Esophagus squamous epithelium (tissue), 4 donors: ENCODE measurements around the gene MTM1.

Source experiments
- POLR2A ChIP-seq, 4 donors: fragments of 450-650 bp; IDR thresholded peaks; one replicate each; pipeline ENCODE4 v1.6.1; 2017; ENCODE audit warnings: antibody characterized with exemption in 4 of 4, mild to moderate bottlenecking in 4 of 4, moderate library complexity in 3 of 4
- TF ChIP-seq, protein P1 (sequence below), 6 experiments: fragments of 450-650 bp in 4 of 6; fragments of 200-600 bp in 2 of 6; sonication (generic) in 2 of 6; IDR thresholded peaks; one replicate each; pipeline ENCODE4 v1.5.1; 2016 to 2019; ENCODE audit warnings: antibody characterized with exemption in 6 of 6, mild to moderate bottlenecking in 4 of 6, moderate library complexity in 4 of 6

DNA sequence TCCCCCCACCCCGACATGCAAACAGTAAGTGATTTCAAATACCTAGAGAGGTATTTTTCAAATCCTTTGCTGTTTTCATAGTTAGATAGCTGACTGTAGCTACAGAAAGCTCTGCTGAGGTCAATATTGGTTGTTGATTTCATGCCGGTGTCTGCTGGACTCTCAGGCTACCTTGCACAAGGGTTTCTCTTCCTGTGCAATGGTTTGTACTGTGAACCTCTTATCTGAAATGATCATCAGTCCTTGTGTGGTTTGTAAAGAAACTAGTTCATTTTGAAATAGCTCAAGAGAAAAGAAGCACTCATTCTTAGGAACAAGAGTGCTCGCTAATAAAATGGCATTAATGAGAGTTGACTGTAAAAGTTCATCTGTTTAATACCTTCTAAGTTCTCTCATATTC is 2.1 kb downstream of the MTM1 start:
- TF ChIP-seq, protein P1, sequence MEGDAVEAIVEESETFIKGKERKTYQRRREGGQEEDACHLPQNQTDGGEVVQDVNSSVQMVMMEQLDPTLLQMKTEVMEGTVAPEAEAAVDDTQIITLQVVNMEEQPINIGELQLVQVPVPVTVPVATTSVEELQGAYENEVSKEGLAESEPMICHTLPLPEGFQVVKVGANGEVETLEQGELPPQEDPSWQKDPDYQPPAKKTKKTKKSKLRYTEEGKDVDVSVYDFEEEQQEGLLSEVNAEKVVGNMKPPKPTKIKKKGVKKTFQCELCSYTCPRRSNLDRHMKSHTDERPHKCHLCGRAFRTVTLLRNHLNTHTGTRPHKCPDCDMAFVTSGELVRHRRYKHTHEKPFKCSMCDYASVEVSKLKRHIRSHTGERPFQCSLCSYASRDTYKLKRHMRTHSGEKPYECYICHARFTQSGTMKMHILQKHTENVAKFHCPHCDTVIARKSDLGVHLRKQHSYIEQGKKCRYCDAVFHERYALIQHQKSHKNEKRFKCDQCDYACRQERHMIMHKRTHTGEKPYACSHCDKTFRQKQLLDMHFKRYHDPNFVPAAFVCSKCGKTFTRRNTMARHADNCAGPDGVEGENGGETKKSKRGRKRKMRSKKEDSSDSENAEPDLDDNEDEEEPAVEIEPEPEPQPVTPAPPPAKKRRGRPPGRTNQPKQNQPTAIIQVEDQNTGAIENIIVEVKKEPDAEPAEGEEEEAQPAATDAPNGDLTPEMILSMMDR (IDR thresholded peaks at IDR 0.05), result no peak
- no peak for TF ChIP-seq POLR2A (IDR thresholded peaks at IDR 0.05)
